Posterior vena cava (tissue), 2 donors: Measurements from ENCODE around the gene APEX1. TPM values are rescaled to one million over a fixed set of nuclear protein-coding genes. Genes with fewer than 3 reads are reported as not detected.
"Not testable (repeated sequence)": the region's sequence is repeated elsewhere in the genome, so short reads cannot be mapped to it uniquely, and the experiment has no call there.

Experiments
- DNase-seq: peaks from one replicate; pipeline ENCODE4 v3.0.0-alpha.2; 2020; ENCODE audit warnings: low spot score
- intact Hi-C, 2 donors: fragments of 100-400 bp; cut with DNase I; formaldehyde crosslinking; loops; one replicate each; pipeline versions ENCODE4 v1.14.1 to v1.14.2; 2022 to 2023
- total RNA-seq, 2 donors: library from RNA; stranded (reverse); fragmentation: NEBNext Ultra II Directional; extraction: Animal tissue kit (Norgen Biotek cat#: 25700); gene quantifications; one replicate each; pipeline ENCODE4 v1.2.1, GENCODE V29; 2021
- donor health status: DM: yes; HTN: yes; CAD: no.
- donor health status: DM: yes; HTN: yes; CAD: no.

The APEX1 gene
- total RNA-seq, 2 donors from 2014 or later = 74.3 to 96.2 TPM

GRCh38 chr14:20494935-20495766 is 40.1 kb downstream of the APEX1 start:
- intact Hi-C loops = no loop called here
- DNase-seq = no peak

GRCh38 chr14:20498622-20499021 is 43.6 kb downstream of the APEX1 start:
- intact Hi-C loops = no loop called here
- DNase-seq = no peak

DNA sequence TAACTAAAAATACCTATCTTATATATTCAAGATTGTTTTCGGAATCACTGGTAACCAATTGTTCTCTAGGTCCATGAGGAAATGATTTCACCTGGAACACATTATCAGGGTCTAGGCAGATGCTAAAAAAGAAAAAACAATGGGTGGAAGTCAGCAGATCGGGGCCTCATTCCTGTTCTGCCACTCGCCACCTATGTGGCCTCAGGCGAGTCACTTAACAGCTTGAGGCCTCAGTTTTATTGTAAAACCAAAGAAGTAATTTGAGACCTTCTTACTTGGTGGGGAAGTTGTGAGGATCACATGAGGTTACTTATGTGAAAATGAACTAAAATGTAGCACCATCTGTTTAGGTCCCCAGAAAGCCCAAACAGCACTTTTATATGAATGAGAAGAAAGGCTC is 44.1 kb downstream of the APEX1 start:
- intact Hi-C loops = no loop called here
- DNase-seq = no peak

DNA sequence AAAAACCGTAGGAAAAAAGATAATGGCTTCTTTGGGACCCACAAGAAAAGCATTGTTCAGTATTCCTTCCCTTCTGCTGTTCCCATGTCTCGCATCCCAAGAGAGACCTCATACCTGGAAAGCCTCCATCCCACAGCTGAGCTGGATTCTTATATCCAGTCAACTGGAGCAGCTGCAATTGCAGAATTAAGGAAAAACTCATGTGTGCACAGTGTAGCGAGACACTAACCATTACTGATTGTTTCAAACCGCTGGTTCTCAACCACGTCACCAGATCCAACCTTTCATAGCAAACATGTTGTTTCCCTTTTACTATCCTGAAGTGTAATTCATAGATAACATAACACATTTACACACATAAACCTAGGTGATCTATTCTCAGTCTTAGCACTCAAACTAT is 44.9 kb downstream of the APEX1 start:
- intact Hi-C loops = no loop called here
- no peak for DNase-seq

DNA sequence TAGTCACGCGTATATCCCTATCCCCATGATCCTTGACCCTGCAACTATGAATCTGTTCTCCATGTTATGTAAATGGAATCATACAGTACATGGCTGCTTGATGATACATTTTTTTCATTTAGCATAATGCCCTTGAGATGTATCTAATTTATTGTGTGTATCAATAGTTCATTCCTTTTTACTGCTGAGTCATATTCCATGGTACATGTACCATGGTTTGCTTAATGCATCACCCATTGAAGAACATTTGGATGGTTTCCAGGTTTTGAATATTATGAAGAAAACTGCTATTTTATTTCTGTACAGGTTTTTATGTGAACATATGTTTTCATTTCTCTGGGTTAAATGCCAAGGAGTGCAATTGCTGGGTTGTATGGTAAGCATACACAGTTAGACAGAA is 46.3 kb downstream of the APEX1 start:
- intact Hi-C loops = no loop called here
- no peak for DNase-seq

- intact Hi-C loops = no loop called here
- DNase-seq = no peak
These were observed 48.9 kb downstream of the APEX1 start for GRCh38 chr14:20503898-20504297.

DNA sequence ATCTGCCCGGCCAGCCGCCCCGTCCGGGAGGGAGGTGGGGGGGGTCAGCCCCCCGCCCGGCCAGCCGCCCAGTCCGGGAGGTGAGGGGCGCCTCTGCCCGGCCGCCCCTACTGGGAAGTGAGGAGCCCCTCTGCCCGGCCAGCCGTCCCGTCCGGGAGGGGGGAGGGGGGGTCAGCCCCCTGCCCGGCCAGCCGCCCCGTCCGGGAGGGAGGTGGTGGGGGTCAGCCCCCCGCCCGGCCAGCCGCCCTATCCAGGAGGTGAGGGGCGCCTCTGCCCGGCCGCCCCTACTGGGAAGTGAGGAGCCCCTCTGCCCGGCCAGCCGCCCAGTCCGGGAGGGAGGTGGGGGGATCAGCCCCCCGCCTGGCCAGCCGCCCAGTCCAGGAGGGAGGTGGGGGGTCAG is 51.2 kb downstream of the APEX1 start:
- intact Hi-C loops, DNase-seq: not testable (repeated sequence)

DNA sequence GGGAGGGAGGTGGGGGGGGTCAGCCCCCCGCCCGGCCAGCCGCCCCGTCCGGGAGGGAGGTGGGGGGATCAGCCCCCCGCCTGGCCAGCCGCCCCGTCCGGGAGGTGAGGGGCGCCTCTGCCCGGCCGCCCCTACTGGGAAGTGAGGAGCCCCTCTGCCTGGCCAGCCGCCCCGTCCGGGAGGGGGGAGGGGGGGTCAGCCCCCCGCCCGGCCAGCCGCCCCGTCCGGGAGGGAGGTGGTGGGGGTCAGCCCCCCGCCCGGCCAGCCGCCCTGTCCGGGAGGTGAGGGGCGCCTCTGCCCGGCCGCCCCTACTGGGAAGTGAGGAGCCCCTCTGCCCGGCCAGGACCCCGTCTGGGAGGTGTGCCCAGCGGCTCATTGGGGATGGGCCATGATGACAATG is 51.7 kb downstream of the APEX1 start:
- DNase-seq = not testable (repeated sequence)
- intact Hi-C loops = loop anchor here in 1 of 2 donors (1.0 kb wide), 1 partner anchor 9 kb away; no protein-coding TSS in a partner anchor

Other genes with a start within 250 kb of the APEX1 start
- gene OR11H6, start 231.5 kb upstream of the APEX1 start, total RNA-seq = not detected
- gene OR11H7, start 226.2 kb upstream of the APEX1 start, total RNA-seq = not detected
- gene OR11H4, start 215.9 kb upstream of the APEX1 start, total RNA-seq = not detected
- gene TTC5, start 149.3 kb upstream of the APEX1 start, total RNA-seq = 10 to 100 TPM; 12.4 to 15.0 TPM
- 10 to 100 TPM; 28.9 to 31.1 TPM for gene CCNB1IP1, start 121.9 kb upstream of the APEX1 start, total RNA-seq
- gene PARP2, start 111.6 kb upstream of the APEX1 start, total RNA-seq = 10 to 100 TPM; 11.9 to 15.5 TPM
- 10 to 100 TPM; 36.1 to 38.7 TPM for gene TEP1, start 41.7 kb upstream of the APEX1 start, total RNA-seq
- 1 to 10 TPM in 1 of 2 donors, under 1 TPM in 1; 0.52 to 1.2 TPM for gene KLHL33, start 19.1 kb upstream of the APEX1 start, total RNA-seq
- gene OSGEP, start 414 bp upstream of the APEX1 start, total RNA-seq = 10 to 100 TPM; 24.4 to 28.7 TPM
- 10 to 100 TPM; 25.3 to 27.5 TPM for gene PIP4P1, start 6.2 kb downstream of the APEX1 start, total RNA-seq
- 10 to 100 TPM; 17.1 to 34.1 TPM for gene PNP, start 14.2 kb downstream of the APEX1 start, total RNA-seq
- gene RNASE10, start 50.3 kb downstream of the APEX1 start, total RNA-seq = under 1 TPM in 1 of 2 donors, not detected in 1; 0.62 TPM
- not detected for gene RNASE9, start 105.8 kb downstream of the APEX1 start, total RNA-seq
- not detected for gene RNASE11, start 132.8 kb downstream of the APEX1 start, total RNA-seq
- gene RNASE12, start 136.2 kb downstream of the APEX1 start, total RNA-seq = not detected
- gene OR6S1, start 186.5 kb downstream of the APEX1 start, total RNA-seq = not detected
- gene RNASE4, start 229.3 kb downstream of the APEX1 start, total RNA-seq = 10 to 100 TPM; 42.3 to 44.3 TPM
- gene ANG, start 233.5 kb downstream of the APEX1 start, total RNA-seq = 10 to 100 TPM; 11.5 to 18.0 TPM